Measurements from ENCODE around the gene SEC14L6.

SEC14L6 gene

GRCh38 chr22:30559889-30560288 is 13.3 kb upstream of the SEC14L6 start:
- Histone ChIP-seq H3K79me2 (ENCODE audit: control insufficient read depth, insufficient read depth, low read length) (no peaks in the 10 kb centered on the region), H3K27ac (ENCODE audit: low read depth, low read length) (no peak overlapping the region), H3K56ac (ENCODE audit: low read length) (peak overlapping the region; percentile 65), H3K18ac (ENCODE audit: low read length) (peak overlapping the region; percentile 65), H3K27me3 (ENCODE audit: insufficient read depth, low read length, poor library complexity) (no peaks in the 10 kb centered on the region), H3K79me1 (ENCODE audit: low read length) (no peaks in the 10 kb centered on the region), H2AK5ac (ENCODE audit: low read length) (no peak overlapping the region), H3K4me1 (ENCODE audit: control insufficient read depth, low read depth, low read length) (peaks cover 7% of the 10 kb centered on the region), H2BK120ac (ENCODE audit: low read depth, low read length) (peak overlapping the region; percentile 86), H3K36me3 (ENCODE audit: control insufficient read depth, insufficient read depth, low read length) (no peaks in the 10 kb centered on the region), H3K4me3 (ENCODE audit: low read length) (no peak overlapping the region), H3K23ac (ENCODE audit: low read length) (no peak overlapping the region), H2BK15ac (replicated peaks; ENCODE audit: low read depth) (no peak overlapping the region), H3K4ac (ENCODE audit: low read depth, low read length) (peak overlapping the region; percentile 58), H4K8ac (ENCODE audit: low read depth, low read length) (no peak overlapping the region), H4K5ac (ENCODE audit: low read length) (no peak overlapping the region), H2BK5ac (ENCODE audit: low read length) (no peak overlapping the region), H3K9ac (ENCODE audit: low read length) (peak overlapping the region; percentile 5), H3K4me2 (ENCODE audit: low read length) (no peak overlapping the region)
- WGBS (ENCODE audit: extremely low coverage, insufficient coverage, low lambda C conversion rate), result no CpG with 5 or more reads among the region's 6 CpGs
- no peak for DNase-seq

- Histone ChIP-seq H3K79me1 (ENCODE audit: low read length) (no peaks in the 10 kb centered on the region), H2BK120ac (ENCODE audit: low read depth, low read length) (no peak overlapping the region), H2BK5ac (ENCODE audit: low read length) (no peak overlapping the region), H3K4me3 (ENCODE audit: low read length) (no peak overlapping the region), H4K8ac (ENCODE audit: low read depth, low read length) (no peak overlapping the region), H3K27me3 (ENCODE audit: insufficient read depth, low read length, poor library complexity) (no peaks in the 10 kb centered on the region), H3K18ac (ENCODE audit: low read length) (no peak overlapping the region), H2BK15ac (replicated peaks; ENCODE audit: low read depth) (no peak overlapping the region), H3K4me2 (ENCODE audit: low read length) (no peak overlapping the region), H3K36me3 (ENCODE audit: control insufficient read depth, insufficient read depth, low read length) (no peaks in the 10 kb centered on the region), H4K5ac (ENCODE audit: low read length) (no peak overlapping the region), H3K9ac (ENCODE audit: low read length) (no peak overlapping the region), H3K79me2 (ENCODE audit: control insufficient read depth, insufficient read depth, low read length) (no peaks in the 10 kb centered on the region), H3K27ac (ENCODE audit: low read depth, low read length) (no peak overlapping the region), H3K23ac (ENCODE audit: low read length) (no peak overlapping the region), H3K4me1 (ENCODE audit: control insufficient read depth, low read depth, low read length) (peaks cover 7% of the 10 kb centered on the region), H3K4ac (ENCODE audit: low read depth, low read length) (no peak overlapping the region), H3K56ac (ENCODE audit: low read length) (no peak overlapping the region), H2AK5ac (ENCODE audit: low read length) (no peak overlapping the region)
- WGBS (ENCODE audit: extremely low coverage, insufficient coverage, low lambda C conversion rate), result no CpG with 5 or more reads among the region's 8 CpGs
- DNase-seq, result peak; percentile 49
Measured at GRCh38 chr22:30557243-30557642, 10.7 kb upstream of the SEC14L6 start.

- H3K79me2 ChIP-seq (ENCODE audit: control insufficient read depth, insufficient read depth, low read length), result no peaks in the 10 kb centered on the region
- no peak overlapping the region for H3K27ac ChIP-seq (ENCODE audit: low read depth, low read length)
- no peaks in the 10 kb centered on the region for H3K79me1 ChIP-seq (ENCODE audit: low read length)
- H3K18ac ChIP-seq (ENCODE audit: low read length), result no peak overlapping the region
- no peak overlapping the region for H4K5ac ChIP-seq (ENCODE audit: low read length)
- H3K27me3 ChIP-seq (ENCODE audit: insufficient read depth, low read length, poor library complexity), result no peaks in the 10 kb centered on the region
- no peak overlapping the region for H2BK120ac ChIP-seq (ENCODE audit: low read depth, low read length)
- H3K4me3 ChIP-seq (ENCODE audit: low read length), result no peak overlapping the region
- H3K4me1 ChIP-seq (ENCODE audit: control insufficient read depth, low read depth, low read length), result peaks cover 4% of the 10 kb centered on the region
- H4K8ac ChIP-seq (ENCODE audit: low read depth, low read length), result no peak overlapping the region
- no peak overlapping the region for H3K9ac ChIP-seq (ENCODE audit: low read length)
- DNase-seq, result no peak
- no peak overlapping the region for H3K23ac ChIP-seq (ENCODE audit: low read length)
- no peak overlapping the region for H3K4ac ChIP-seq (ENCODE audit: low read depth, low read length)
- no peak overlapping the region for H2BK15ac ChIP-seq (replicated peaks; ENCODE audit: low read depth)
- no peak overlapping the region for H2AK5ac ChIP-seq (ENCODE audit: low read length)
- no peak overlapping the region for H3K4me2 ChIP-seq (ENCODE audit: low read length)
- no peak overlapping the region for H2BK5ac ChIP-seq (ENCODE audit: low read length)
- H3K36me3 ChIP-seq (ENCODE audit: control insufficient read depth, insufficient read depth, low read length), result no peaks in the 10 kb centered on the region
- WGBS (ENCODE audit: extremely low coverage, insufficient coverage, low lambda C conversion rate), result no CpG with 5 or more reads among the region's 6 CpGs
- no peak overlapping the region for H3K56ac ChIP-seq (ENCODE audit: low read length)
Measured at GRCh38 chr22:30556388-30556787, 9.8 kb upstream of the SEC14L6 start.

DNA sequence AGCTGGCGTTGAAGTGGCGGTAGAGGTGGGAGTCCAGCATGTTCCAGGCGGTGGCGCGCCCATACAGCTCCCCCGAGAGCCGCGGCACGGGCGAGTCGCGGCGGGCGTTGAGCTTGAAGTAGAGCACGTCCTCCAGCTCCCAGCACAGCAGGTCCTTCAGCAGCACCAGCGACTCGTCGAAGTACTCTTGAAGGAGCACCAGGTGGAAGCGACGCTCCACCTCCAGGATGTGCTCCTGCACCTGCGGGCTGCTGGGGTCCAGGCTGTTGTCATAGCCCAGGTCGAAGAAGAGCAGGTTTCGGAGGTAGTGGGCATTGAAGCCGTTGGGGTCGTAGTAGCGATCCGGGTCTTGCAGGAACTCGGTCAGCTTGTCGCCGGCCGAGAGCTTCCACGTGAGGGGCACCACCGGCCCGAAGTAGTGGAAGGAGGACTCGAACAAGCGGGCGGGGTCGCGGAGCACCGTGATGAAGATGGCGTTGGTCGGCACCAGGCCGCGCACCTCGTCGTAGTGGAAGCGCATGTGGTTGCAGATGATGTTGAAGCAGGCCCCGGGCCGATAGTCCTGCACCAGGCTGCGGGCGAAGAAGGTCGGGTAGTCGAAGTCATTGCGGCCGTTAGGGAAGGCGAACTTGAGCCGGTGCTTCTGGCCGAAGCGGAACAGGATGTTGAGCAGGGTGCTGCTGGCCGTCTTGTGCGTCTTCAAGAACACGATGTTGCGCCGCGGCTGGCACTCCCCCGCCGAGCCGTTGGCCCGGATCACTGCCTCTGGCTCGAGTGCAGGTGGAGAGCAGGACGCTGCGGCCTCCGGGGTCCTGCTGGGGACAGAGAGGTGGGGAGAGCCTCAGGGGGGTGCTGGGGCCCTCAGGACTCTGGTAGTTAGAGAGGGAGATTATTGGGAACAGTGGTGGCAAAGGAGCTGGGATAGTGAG is 9.0 kb upstream of the SEC14L6 start:
- Histone ChIP-seq H2AK5ac (ENCODE audit: low read length) (no peak overlapping the region), H4K8ac (ENCODE audit: low read depth, low read length) (no peak overlapping the region), H2BK15ac (replicated peaks; ENCODE audit: low read depth) (no peak overlapping the region), H2BK5ac (ENCODE audit: low read length) (no peak overlapping the region), H3K27ac (ENCODE audit: low read depth, low read length) (no peak overlapping the region), H2BK120ac (ENCODE audit: low read depth, low read length) (no peak overlapping the region), H3K9ac (ENCODE audit: low read length) (no peak overlapping the region), H3K79me2 (ENCODE audit: control insufficient read depth, insufficient read depth, low read length) (no peaks in the 10 kb centered on the region), H3K79me1 (ENCODE audit: low read length) (no peaks in the 10 kb centered on the region), H3K18ac (ENCODE audit: low read length) (no peak overlapping the region), H4K5ac (ENCODE audit: low read length) (no peak overlapping the region), H3K36me3 (ENCODE audit: control insufficient read depth, insufficient read depth, low read length) (no peaks in the 10 kb centered on the region), H3K27me3 (ENCODE audit: insufficient read depth, low read length, poor library complexity) (no peaks in the 10 kb centered on the region), H3K23ac (ENCODE audit: low read length) (no peak overlapping the region), H3K4me2 (ENCODE audit: low read length) (no peak overlapping the region), H3K4me1 (ENCODE audit: control insufficient read depth, low read depth, low read length) (peaks cover 2% of the 10 kb centered on the region), H3K4ac (ENCODE audit: low read depth, low read length) (no peak overlapping the region), H3K56ac (ENCODE audit: low read length) (no peak overlapping the region), H3K4me3 (ENCODE audit: low read length) (no peak overlapping the region)
- WGBS (ENCODE audit: extremely low coverage, insufficient coverage, low lambda C conversion rate), result no CpG with 5 or more reads among the region's 73 CpGs
- peak; percentile 57 for DNase-seq

DNA sequence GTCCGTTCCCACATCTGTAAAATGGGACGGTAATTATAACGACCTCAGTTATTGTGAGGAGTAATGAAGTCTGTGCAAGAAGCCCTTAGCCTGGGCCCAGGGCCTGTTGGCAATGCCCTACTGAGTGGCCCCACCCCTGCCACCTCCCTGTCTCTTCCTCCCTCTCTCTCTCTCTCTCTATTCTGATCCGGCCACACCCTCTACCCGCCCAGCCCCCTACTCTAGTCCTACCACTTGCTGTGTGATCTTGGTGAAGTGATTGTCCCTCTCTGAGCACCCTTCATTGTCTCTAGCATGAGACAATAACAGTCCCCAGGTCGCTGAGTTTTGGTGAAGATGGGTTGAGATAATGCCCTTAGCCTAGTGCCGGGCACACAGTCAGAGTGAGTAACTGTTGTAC is 7.4 kb upstream of the SEC14L6 start:
- Histone ChIP-seq H4K5ac (ENCODE audit: low read length) (no peak overlapping the region), H3K4me2 (ENCODE audit: low read length) (no peak overlapping the region), H3K4me3 (ENCODE audit: low read length) (no peak overlapping the region), H4K8ac (ENCODE audit: low read depth, low read length) (no peak overlapping the region), H3K4me1 (ENCODE audit: control insufficient read depth, low read depth, low read length) (no peaks in the 10 kb centered on the region), H3K36me3 (ENCODE audit: control insufficient read depth, insufficient read depth, low read length) (no peaks in the 10 kb centered on the region), H3K27me3 (ENCODE audit: insufficient read depth, low read length, poor library complexity) (no peaks in the 10 kb centered on the region), H2BK120ac (ENCODE audit: low read depth, low read length) (no peak overlapping the region), H3K79me1 (ENCODE audit: low read length) (no peaks in the 10 kb centered on the region), H2BK15ac (replicated peaks; ENCODE audit: low read depth) (no peak overlapping the region), H2BK5ac (ENCODE audit: low read length) (no peak overlapping the region), H3K79me2 (ENCODE audit: control insufficient read depth, insufficient read depth, low read length) (no peaks in the 10 kb centered on the region), H3K4ac (ENCODE audit: low read depth, low read length) (no peak overlapping the region), H3K9ac (ENCODE audit: low read length) (no peak overlapping the region), H2AK5ac (ENCODE audit: low read length) (no peak overlapping the region), H3K18ac (ENCODE audit: low read length) (no peak overlapping the region), H3K56ac (ENCODE audit: low read length) (no peak overlapping the region), H3K27ac (ENCODE audit: low read depth, low read length) (no peak overlapping the region), H3K23ac (ENCODE audit: low read length) (no peak overlapping the region)
- no peak for DNase-seq
- WGBS (ENCODE audit: extremely low coverage, insufficient coverage, low lambda C conversion rate), result no CpG with 5 or more reads among the region's 7 CpGs

Data from mesendoderm (in vitro differentiated cells).